Body of pancreas (tissue), 4 donors: ENCODE results near the gene THBD. TPM values are rescaled to one million over a fixed set of nuclear protein-coding genes. Genes with fewer than 3 reads are reported as not detected.
A peak's percentile ranks its signal among the peaks of the same experiment; 100 is the strongest.

Experiments
- ATAC-seq: fragments of 150-250 bp; one replicate; pipeline ENCODE4 v1.9.1; 2016
- DNase-seq, 4 donors: peaks; one replicate each; pipeline ENCODE4 v3.0.0-alpha.2; 2019
- H3K27ac ChIP-seq, 4 donors: fragments of 200-600 bp; sonication (generic); 1 replicate in 3 of 4; 2 replicates in 1 of 4; pipeline versions ENCODE4 v1.5.1 to v1.6.1; 2016 to 2019; ENCODE audit warnings: mild to moderate bottlenecking in 1 of 4, mixed read lengths in 1 of 4, moderate library complexity in 1 of 4
- H3K27me3 ChIP-seq, 2 donors: fragments of 200-600 bp; sonication (generic); one replicate each; pipeline ENCODE4 v1.6.0; 2016; ENCODE audit warnings: mild to moderate bottlenecking in 1 of 2
- H3K36me3 ChIP-seq, 2 donors: fragments of 200-600 bp; sonication (generic); replicated peaks in 1 of 2; 2 replicates each; pipeline ENCODE4 v1.5.1; 2016; ENCODE audit warnings: low read depth in 2 of 2; ENCODE audit not compliant: insufficient read depth in 1 of 2
- H3K4me1 ChIP-seq: fragments of 200-600 bp; sonication (generic); one replicate; pipeline ENCODE4 v1.6.0; 2016
- H3K4me3 ChIP-seq, 2 donors: fragments of 200-600 bp; sonication (generic); 1 replicate in 1 of 2; 2 replicates in 1 of 2; pipeline ENCODE4 v1.5.1; 2016 to 2019
- H3K9me3 ChIP-seq, 3 donors: fragments of 200-600 bp; sonication (generic); 1 replicate in 2 of 3; 2 replicates in 1 of 3; pipeline ENCODE4 v1.5.1; 2016
- CTCF ChIP-seq, 7 experiments: fragments of 450-650 bp in 4 of 7; fragments of 200-600 bp in 3 of 7; sonication (generic) in 3 of 7; IDR thresholded peaks; one replicate each; pipeline ENCODE4 v1.5.1; 2016 to 2019; ENCODE audit warnings: antibody characterized with exemption in 7 of 7
- POLR2A ChIP-seq, 3 donors: fragments of 450-650 bp; IDR thresholded peaks; one replicate each; pipeline ENCODE4 v1.6.1; 2016; ENCODE audit warnings: antibody characterized with exemption in 3 of 3, mild to moderate bottlenecking in 2 of 3
- WGBS, 2 donors: methylation state at CpG; one replicate each; pipeline ENCODE4 v1.1.5; 2017; 5-methylcytosine and 5-hydroxymethylcytosine counted together
- intact Hi-C: fragments of 100-400 bp; cut with DNase I; formaldehyde crosslinking; loops from one replicate; pipeline ENCODE4 v1.15.1; 2023
- total RNA-seq, 2 donors: library from RNA; depleted of rRNA; stranded (reverse); fragments of >200 nt; gene quantifications; one replicate each; pipeline ENCODE4 v1.1.0, GENCODE V29; 2016

THBD gene
- total RNA-seq, 2 donors from 2014 or later, result 14.3 to 44.2 TPM

GRCh38 chr20:23092861-23093495 lies 43.5 kb upstream of the THBD start:
- TF ChIP-seq POLR2A (IDR thresholded peaks at IDR 0.05) (no peak), CTCF (IDR thresholded peaks at IDR 0.05) (no peak)
- intact Hi-C loops, result no loop called here
- DNase-seq (no peak), ATAC-seq (no peak)
- Histone ChIP-seq H3K36me3 (no peaks in the 10 kb centered on the region), H3K4me1 (peaks cover 28% of the 10 kb centered on the region), H3K9me3 (no peaks in the 10 kb centered on the region), H3K4me3 (no peak overlapping the region), H3K27me3 (no peaks in the 10 kb centered on the region), H3K27ac (peak overlapping the region in 1 of 4 donors; percentile 57)
- 65 to 77% methylated on average over 7 of the region's 7 CpGs for WGBS, 2 donors

- Histone ChIP-seq H3K27ac (peak overlapping the region in 2 of 4 donors; percentile 42 to 57), H3K9me3 (no peaks in the 10 kb centered on the region), H3K36me3 (no peaks in the 10 kb centered on the region), H3K4me1 (peaks cover 28% of the 10 kb centered on the region), H3K4me3 (no peak overlapping the region), H3K27me3 (no peaks in the 10 kb centered on the region)
- DNase-seq (no peak), ATAC-seq (peak; percentile 72)
- intact Hi-C loops, result no loop called here
- TF ChIP-seq POLR2A (IDR thresholded peaks at IDR 0.05) (no peak), CTCF (IDR thresholded peaks at IDR 0.05) (no peak)
- WGBS, 2 donors, result 10 to 11% methylated on average over 2 of the region's 2 CpGs
Observed at GRCh38 chr20:23092384-23092756, 42.9 kb upstream of the THBD start.

DNA sequence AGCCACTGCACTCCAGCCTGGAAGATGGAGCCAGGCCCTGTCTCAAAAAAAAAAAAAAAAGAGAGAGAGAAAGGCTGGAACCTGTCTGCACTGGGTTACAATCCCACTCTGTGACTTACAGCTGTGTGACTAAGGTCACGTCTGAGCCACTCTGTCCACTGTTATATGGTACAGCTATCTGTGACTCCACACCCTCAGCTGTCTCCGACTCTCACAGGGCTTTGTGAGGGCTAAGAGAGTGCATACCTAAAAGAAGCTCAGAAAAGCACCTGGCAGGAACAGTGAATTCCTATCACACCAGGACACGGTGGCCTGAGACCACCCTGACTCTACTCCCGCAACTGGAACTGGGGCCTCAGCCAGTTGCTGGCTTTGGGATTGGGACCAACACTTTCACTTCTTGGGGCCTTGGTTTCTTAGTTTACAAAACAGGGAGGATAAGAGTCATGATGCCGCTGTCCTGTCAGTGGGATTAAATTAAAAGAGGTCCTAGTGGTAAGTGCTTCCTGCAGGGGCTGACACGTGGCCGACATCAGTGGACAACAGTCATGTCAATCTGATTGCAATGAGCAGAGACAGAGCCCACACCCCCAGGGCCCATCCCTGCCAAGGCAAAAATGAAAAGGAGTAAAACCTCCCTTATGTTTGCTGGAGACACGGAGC lies 42.4 kb upstream of the THBD start:
- Histone ChIP-seq H3K4me1 (peaks cover 28% of the 10 kb centered on the region), H3K9me3 (no peaks in the 10 kb centered on the region), H3K36me3 (no peaks in the 10 kb centered on the region), H3K27me3 (no peaks in the 10 kb centered on the region), H3K4me3 (no peak overlapping the region), H3K27ac (peak overlapping the region in 2 of 4 donors; percentile 42 to 57)
- intact Hi-C loops, result no loop called here
- WGBS, 2 donors, result 44% methylated on average over 8 of the region's 8 CpGs
- DNase-seq, result no peak
- peak; percentile 36 for ATAC-seq
- no peak for TF ChIP-seq POLR2A (IDR thresholded peaks at IDR 0.05)
- no peak for TF ChIP-seq CTCF (IDR thresholded peaks at IDR 0.05)

DNA sequence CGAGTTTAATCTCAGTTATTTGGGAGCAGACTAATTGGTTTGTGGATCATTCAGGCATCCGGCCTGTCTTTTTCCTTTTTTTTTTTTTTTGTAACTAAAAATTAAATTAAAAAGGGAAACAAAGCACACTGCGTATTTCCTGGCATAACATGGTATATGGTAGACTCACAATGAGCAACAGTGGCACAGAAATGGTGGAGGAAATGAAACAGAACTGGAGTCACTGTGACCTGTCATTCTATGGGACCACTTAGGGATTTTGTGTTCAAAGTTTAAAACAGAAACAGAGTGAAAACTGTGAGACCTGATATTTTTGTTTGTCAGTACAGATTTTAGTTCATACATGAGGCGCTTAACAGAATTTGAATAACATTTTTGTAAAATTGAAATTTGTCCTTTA lies 41.4 kb upstream of the THBD start:
- H3K4me3 ChIP-seq, result no peak overlapping the region
- H3K36me3 ChIP-seq, result no peaks in the 10 kb centered on the region
- no peak overlapping the region for H3K27ac ChIP-seq
- TF ChIP-seq CTCF (IDR thresholded peaks at IDR 0.05) (no peak), POLR2A (IDR thresholded peaks at IDR 0.05) (no peak)
- peaks cover 28% of the 10 kb centered on the region for H3K4me1 ChIP-seq
- no peak for DNase-seq
- H3K27me3 ChIP-seq, result no peaks in the 10 kb centered on the region
- 68 to 84% methylated on average over 4 of the region's 4 CpGs for WGBS, 2 donors
- ATAC-seq, result no peak
- intact Hi-C loops, result no loop called here
- no peaks in the 10 kb centered on the region for H3K9me3 ChIP-seq

- H3K27ac ChIP-seq, result no peak overlapping the region
- H3K9me3 ChIP-seq, result no peaks in the 10 kb centered on the region
- WGBS, 2 donors, result 80% methylated on average over 6 of the region's 6 CpGs
- no peak for ATAC-seq
- TF ChIP-seq CTCF (IDR thresholded peaks at IDR 0.05), result no peak
- TF ChIP-seq POLR2A (IDR thresholded peaks at IDR 0.05), result no peak
- H3K4me1 ChIP-seq, result peaks cover 28% of the 10 kb centered on the region
- intact Hi-C loops, result no loop called here
- no peak for DNase-seq
- H3K27me3 ChIP-seq, result no peaks in the 10 kb centered on the region
- H3K36me3 ChIP-seq, result no peaks in the 10 kb centered on the region
- H3K4me3 ChIP-seq, result no peak overlapping the region
Observed at GRCh38 chr20:23090147-23090546, 40.7 kb upstream of the THBD start.
